H1 (cell line): ENCODE results near the gene KLF9. TPM values are rescaled to one million over a fixed set of nuclear protein-coding genes. Genes with fewer than 3 reads are reported as not detected.

ENCODE experiments used
- CTCF ChIA-PET: fragments of 300-600 bp; sonication (Branson Sonifier 250); formaldehyde crosslinking; loops from one replicate; lab custom pipeline; 2021; ENCODE audit not compliant: partially characterized antibody; lab: Charles Lee
- POLR2A ChIA-PET: fragments of 300-600 bp; sonication (Branson Sonifier 250); formaldehyde crosslinking; loops from one replicate; lab custom pipeline; 2021; ENCODE audit warnings: inconsistent platforms; ENCODE audit not compliant: partially characterized antibody; lab: Charles Lee
- DNase-seq, 2 experiments: peaks; one replicate each; pipeline versions ENCODE4 v3.0.0 to v3.0.0-alpha.2; 2010 to 2022; ENCODE audit warnings: low spot score in 2 of 2, low read depth in 1 of 2, mixed read lengths in 1 of 2
- FAIRE-seq: peaks from 2 replicates; lab custom pipeline; 2011; peaks lifted over from hg19 to GRCh38; lab: Jason Lieb, UNC
- H2AFZ ChIP-seq: 2 replicates; pipeline ENCODE4 v1.8.1; 2012; ENCODE audit warnings: low read length, inconsistent platforms
- H2AK5ac ChIP-seq: 2 replicates; pipeline ENCODE4 v1.6.1; 2013; ENCODE audit warnings: low read depth, low read length
- H2BK120ac ChIP-seq: replicated peaks from 2 replicates; pipeline ENCODE3; 2013; ENCODE audit warnings: low read depth, low read length, inconsistent platforms
- H2BK12ac ChIP-seq: 2 replicates; pipeline ENCODE4 v1.6.1; 2013; ENCODE audit warnings: low read depth, low read length
- H2BK15ac ChIP-seq: 2 replicates; pipeline ENCODE4 v1.6.1; 2013; ENCODE audit warnings: low read length
- H2BK20ac ChIP-seq: 2 replicates; pipeline ENCODE4 v1.6.1; 2013; ENCODE audit warnings: low read length
- H2BK5ac ChIP-seq: 2 replicates; pipeline ENCODE4 v1.6.1; 2013; ENCODE audit warnings: low read depth, low read length
- H3K14ac ChIP-seq: 2 replicates; pipeline ENCODE4 v1.6.1; 2013; ENCODE audit warnings: inconsistent platforms; ENCODE audit not compliant: insufficient read length
- H3K18ac ChIP-seq: 2 replicates; pipeline ENCODE4 v1.6.1; 2013; ENCODE audit warnings: low read length; ENCODE audit errors: extremely low read depth
- H3K23ac ChIP-seq: 2 replicates; pipeline ENCODE4 v1.6.1; 2013; ENCODE audit warnings: inconsistent platforms; ENCODE audit not compliant: insufficient read length
- H3K23me2 ChIP-seq: 2 replicates; pipeline ENCODE4 v1.6.1; 2013; ENCODE audit warnings: low read depth, low read length
- H3K27ac ChIP-seq: 2 replicates; pipeline ENCODE4 v1.6.1; 2011; ENCODE audit warnings: low read depth, low read length, inconsistent platforms
- H3K27me3 ChIP-seq, 4 experiments: replicated peaks in 1 of 4; 1 replicate in 1 of 4; 2 replicates in 3 of 4; pipeline versions ENCODE4 v1.6.1 to v1.8.1; 2011 to 2013; ENCODE audit warnings: low read length in 3 of 4, mild to moderate bottlenecking in 3 of 4, inconsistent platforms in 2 of 4, mixed read lengths in 2 of 4, moderate library complexity in 1 of 4; ENCODE audit not compliant: control insufficient read depth in 3 of 4, insufficient read depth in 3 of 4; ENCODE audit errors: extremely low read depth in 1 of 4
- H3K36me3 ChIP-seq, 4 experiments: 2 replicates each; pipeline versions ENCODE4 v1.6.1 to v1.8.1; 2011 to 2013; ENCODE audit warnings: mild to moderate bottlenecking in 4 of 4, low read length in 3 of 4, moderate library complexity in 2 of 4, control low read depth in 1 of 4, inconsistent platforms in 1 of 4; ENCODE audit not compliant: insufficient read depth in 4 of 4, control insufficient read depth in 2 of 4
- H3K4ac ChIP-seq: replicated peaks from 2 replicates; pipeline ENCODE3; 2013; ENCODE audit warnings: low read length, low read depth, mixed read lengths, inconsistent platforms; ENCODE audit not compliant: insufficient read length
- H3K4me1 ChIP-seq, 4 experiments: replicated peaks in 1 of 4; 1 replicate in 1 of 4; 2 replicates in 3 of 4; pipeline versions ENCODE4 v1.6.1 to v1.8.1; 2011 to 2013; ENCODE audit warnings: low read length in 3 of 4, inconsistent platforms in 2 of 4, mixed read lengths in 1 of 4; ENCODE audit not compliant: insufficient read depth in 4 of 4, control insufficient read depth in 3 of 4
- H3K4me2 ChIP-seq, 2 experiments: 2 replicates each; pipeline versions ENCODE4 v1.6.1 to v1.8.1; 2011 to 2013; ENCODE audit warnings: low read depth in 2 of 2, low read length in 2 of 2, control low read depth in 1 of 2, inconsistent platforms in 1 of 2, mild to moderate bottlenecking in 1 of 2; ENCODE audit not compliant: insufficient read depth in 1 of 2
- H3K4me3 ChIP-seq, 4 experiments: fragments of 200-600, 300-600 bp in 1 of 4; sonication (generic), shearing (Covaris generic), sonication (Bioruptor Twin) in 1 of 4; 2 replicates each; pipeline versions ENCODE4 v1.5.1 to v1.8.1; 2011 to 2016; ENCODE audit warnings: low read length in 4 of 4, low read depth in 3 of 4, control low read depth in 2 of 4, inconsistent platforms in 2 of 4, mild to moderate bottlenecking in 2 of 4, mixed read lengths in 1 of 4, moderate library complexity in 1 of 4; ENCODE audit not compliant: insufficient read depth in 2 of 4; ENCODE audit errors: extremely low read depth in 1 of 4
- H3K56ac ChIP-seq: replicated peaks from 2 replicates; pipeline ENCODE3; 2013; ENCODE audit warnings: low read depth, mild to moderate bottlenecking, mixed read lengths, low read length, inconsistent platforms; ENCODE audit not compliant: insufficient read length
- H3K79me1 ChIP-seq: 2 replicates; pipeline ENCODE4 v1.6.1; 2013; ENCODE audit warnings: low read depth, low read length, control low read depth
- H3K79me2 ChIP-seq, 2 experiments: 2 replicates each; pipeline versions ENCODE4 v1.6.1 to v1.8.1; 2012 to 2013; ENCODE audit warnings: low read length in 2 of 2, mild to moderate bottlenecking in 2 of 2, inconsistent platforms in 1 of 2; ENCODE audit not compliant: insufficient read depth in 2 of 2, control insufficient read depth in 1 of 2
- H3K9ac ChIP-seq, 4 experiments: replicated peaks in 1 of 4; 1 replicate in 1 of 4; 2 replicates in 3 of 4; pipeline versions ENCODE4 v1.6.1 to v1.8.1; 2011 to 2013; ENCODE audit warnings: low read depth in 3 of 4, low read length in 3 of 4, control low read depth in 2 of 4, mild to moderate bottlenecking in 2 of 4, moderate library complexity in 2 of 4, inconsistent platforms in 1 of 4; ENCODE audit errors: extremely low read depth in 1 of 4
- H3K9me3 ChIP-seq, 2 experiments: 2 replicates each; pipeline versions ENCODE4 v1.6.1 to v1.8.1; 2012 to 2013; ENCODE audit warnings: mild to moderate bottlenecking in 2 of 2, moderate library complexity in 2 of 2, control low read depth in 1 of 2, inconsistent platforms in 1 of 2, low read depth in 1 of 2, low read length in 1 of 2, mixed read lengths in 1 of 2; ENCODE audit not compliant: insufficient read depth in 2 of 2
- H4K20me1 ChIP-seq, 2 experiments: replicated peaks in 1 of 2; 2 replicates each; pipeline versions ENCODE3 to v1.8.1; 2011 to 2013; ENCODE audit warnings: inconsistent platforms in 2 of 2, low read length in 2 of 2, mild to moderate bottlenecking in 1 of 2; ENCODE audit not compliant: insufficient read depth in 2 of 2, control insufficient read depth in 1 of 2
- H4K5ac ChIP-seq: 2 replicates; pipeline ENCODE4 v1.6.1; 2013; ENCODE audit warnings: low read length, low read depth, mixed read lengths, inconsistent platforms; ENCODE audit not compliant: insufficient read length
- H4K8ac ChIP-seq: 2 replicates; pipeline ENCODE4 v1.8.0; 2013; ENCODE audit warnings: mild to moderate bottlenecking, moderate library complexity, low read length, inconsistent platforms; ENCODE audit not compliant: insufficient read depth; ENCODE audit errors: extremely low read depth
- H4K91ac ChIP-seq: replicated peaks from 2 replicates; pipeline ENCODE3; 2013; ENCODE audit warnings: low read length, mixed read lengths, inconsistent platforms; ENCODE audit not compliant: insufficient read length
- JUN ChIP-seq: IDR thresholded peaks from 2 replicates; pipeline ENCODE4 v1.6.1; 2011; ENCODE audit warnings: low read depth, mild to moderate bottlenecking, improper control_type of control experiment, low read length
- WGBS, 2 experiments: shearing (Covaris generic) in 1 of 2; methylation state at CpG; one replicate each; pipeline versions ENCODE4 v1.1.6 to v1.1.7; 2013 to 2015; ENCODE audit warnings: low lambda C conversion rate in 2 of 2, mixed read lengths in 2 of 2, inconsistent platforms in 1 of 2, low coverage in 1 of 2, missing lambda C conversion rate in 1 of 2; ENCODE audit not compliant: insufficient replicate concordance in 2 of 2, insufficient coverage in 1 of 2, insufficient read length in 1 of 2; ENCODE audit errors: extremely low coverage in 1 of 2, missing lambda C conversion rate in 1 of 2; 5-methylcytosine and 5-hydroxymethylcytosine counted together
- polyA plus RNA-seq, 7 experiments: library from polyadenylated mRNA; depleted of rRNA in 3 of 7; stranded (reverse) in 5 of 7; unstranded in 2 of 7; fragments of >200 nt in 5 of 7; fragments of 200-250 nt in 2 of 7; gene quantifications; 1 replicate in 5 of 7; 2 replicates in 1 of 7; 4 replicates in 1 of 7; pipeline versions ENCODE4 v1.2.1 to v1.2.3, GENCODE V29; 2011 to 2013; ENCODE audit warnings: missing spikeins in 2 of 7, mixed read lengths in 2 of 7
- total RNA-seq: library from RNA; stranded (reverse); fragmentation: NEBNext Ultra II Directional; extraction: Animal tissue kit (Norgen Biotek cat#: 25700); gene quantifications from 2 replicates; pipeline ENCODE4 v1.2.1, GENCODE V29; 2021

Gene KLF9
- total and polyA plus RNA-seq, 2 of the 8 experiments (the other 6 are each of a cell fraction or from before 2014, with no cell fraction given) = 0.47 to 0.82 TPM

DNA sequence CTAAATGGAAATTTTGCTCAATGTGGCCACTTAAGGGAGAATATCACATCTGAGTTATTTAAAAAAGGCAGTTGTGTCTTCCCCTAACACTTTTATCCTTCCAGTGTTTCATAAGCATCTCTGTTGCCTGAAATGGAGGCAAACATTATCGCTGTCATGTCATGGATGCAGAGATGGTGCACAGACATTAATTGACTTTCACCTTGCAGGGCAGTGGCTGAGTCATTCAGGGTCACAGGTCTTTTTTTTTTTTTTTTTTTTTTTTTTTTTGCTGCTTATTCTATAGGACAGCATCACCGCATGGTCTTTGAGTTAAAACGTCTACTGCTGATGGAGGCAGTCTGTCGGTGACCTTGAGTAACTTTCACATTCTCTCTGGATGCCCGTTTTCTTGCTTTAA lies 36.3 kb upstream of the KLF9 start:
- no peak overlapping the region for H3K4me2 ChIP-seq
- no peak overlapping the region for H3K27ac ChIP-seq
- H4K8ac ChIP-seq = no peak overlapping the region
- H3K4ac ChIP-seq = no peak overlapping the region
- ChIA-PET POLR2A (no interaction called here), CTCF (interaction anchor here (1.4 kb wide), 1 partner anchor 34 kb away, joined by 5 read pairs; no protein-coding TSS in a partner anchor)
- H3K79me1 ChIP-seq = no peaks in the 10 kb centered on the region
- no peaks in the 10 kb centered on the region for H3K23me2 ChIP-seq
- no peaks in the 10 kb centered on the region for H3K4me1 ChIP-seq
- no peak overlapping the region for H3K4me3 ChIP-seq
- H3K14ac ChIP-seq = no peak overlapping the region
- H3K18ac ChIP-seq = no peak overlapping the region
- H3K9me3 ChIP-seq = no peaks in the 10 kb centered on the region
- H2BK120ac ChIP-seq = no peak overlapping the region
- no peaks in the 10 kb centered on the region for H4K20me1 ChIP-seq
- DNase-seq = no peak
- WGBS, 2 experiments = 94% methylated on average over 5 of the region's 5 CpGs; no CpG with 5 or more reads in 1 of the 2 experiments
- no peak overlapping the region for H2BK15ac ChIP-seq
- no peak overlapping the region for H2BK12ac ChIP-seq
- no peaks in the 10 kb centered on the region for H3K36me3 ChIP-seq
- FAIRE-seq = no peak
- H2AK5ac ChIP-seq = no peak overlapping the region
- no peaks in the 10 kb centered on the region for H3K27me3 ChIP-seq
- H4K91ac ChIP-seq = no peak overlapping the region
- no peak overlapping the region for H4K5ac ChIP-seq
- no peak overlapping the region for H2BK5ac ChIP-seq
- no peak overlapping the region for H3K9ac ChIP-seq
- no peaks in the 10 kb centered on the region for H3K79me2 ChIP-seq
- no peak overlapping the region for H2BK20ac ChIP-seq
- no peak overlapping the region for H3K23ac ChIP-seq
- H2AFZ ChIP-seq = no peak overlapping the region
- no peak overlapping the region for H3K56ac ChIP-seq
- no peak for TF ChIP-seq JUN
